GM18505 (cell line): ENCODE results near the gene ZNF764.
"Not testable (repeated sequence)": the region's sequence is repeated elsewhere in the genome, so short reads cannot be mapped to it uniquely, and the experiment has no call there.

Experiments used
- ATAC-seq: cut with Tn5 transposase; IDR thresholded peaks from one replicate; pipeline ENCODE4 v1.9.1; 2021; ENCODE audit not compliant: unreplicated experiment
- POLR2A ChIP-seq: IDR thresholded peaks from 4 replicates; pipeline ENCODE4 v1.6.1; 2011; ENCODE audit warnings: borderline replicate concordance; ENCODE audit not compliant: insufficient read depth, insufficient read length; ENCODE audit errors: extremely low read depth

The ZNF764 gene

DNA sequence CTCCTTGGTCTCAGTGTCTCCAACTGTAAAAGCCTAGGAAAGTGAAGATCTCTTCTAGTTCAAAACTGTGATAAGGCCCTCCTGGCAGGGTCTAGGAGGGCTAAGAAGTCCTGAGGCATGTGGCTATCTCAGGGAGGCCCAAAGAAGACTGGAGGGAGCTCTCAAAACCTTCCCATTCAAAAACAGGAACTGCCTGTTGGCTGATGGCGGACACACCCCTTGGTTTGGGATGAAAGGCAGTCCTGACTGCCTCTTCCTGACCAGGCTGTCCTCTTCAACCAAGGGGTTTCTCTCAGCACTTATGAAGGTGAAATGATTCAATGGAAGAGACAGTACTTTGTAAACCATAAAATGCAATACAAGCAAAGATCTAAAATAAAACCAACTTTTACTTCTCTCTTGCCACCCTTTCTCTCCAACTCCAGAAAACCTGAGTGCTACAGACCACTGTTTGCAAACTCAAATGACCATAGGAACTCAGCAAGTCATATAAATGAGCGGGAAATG lies 4.7 kb downstream of the ZNF764 start:
- no peak for TF ChIP-seq POLR2A

DNA sequence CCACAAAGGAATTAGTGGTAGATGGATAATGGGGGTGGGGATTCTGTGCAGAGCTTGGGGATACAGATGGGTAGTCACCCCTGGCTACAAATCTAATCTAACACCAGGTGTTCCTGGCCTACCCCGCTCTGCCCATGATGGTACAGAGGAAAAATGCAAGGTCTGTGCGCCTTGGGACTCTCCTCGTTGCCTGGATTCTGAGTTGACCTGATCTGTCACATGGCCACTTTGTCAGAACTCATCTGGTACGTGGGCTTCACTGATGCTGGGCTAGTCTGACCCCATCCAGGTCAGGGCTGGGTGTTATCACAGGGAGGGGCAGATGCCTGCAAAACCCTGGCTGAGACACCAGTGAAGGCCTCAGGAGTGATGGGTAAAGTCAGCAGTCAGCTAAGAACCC lies 5.2 kb downstream of the ZNF764 start:
- ATAC-seq = no peak
- no peak for TF ChIP-seq POLR2A

More for the DNA sequence above, 4.7 kb downstream of the ZNF764 start:
- no peak for ATAC-seq

DNA sequence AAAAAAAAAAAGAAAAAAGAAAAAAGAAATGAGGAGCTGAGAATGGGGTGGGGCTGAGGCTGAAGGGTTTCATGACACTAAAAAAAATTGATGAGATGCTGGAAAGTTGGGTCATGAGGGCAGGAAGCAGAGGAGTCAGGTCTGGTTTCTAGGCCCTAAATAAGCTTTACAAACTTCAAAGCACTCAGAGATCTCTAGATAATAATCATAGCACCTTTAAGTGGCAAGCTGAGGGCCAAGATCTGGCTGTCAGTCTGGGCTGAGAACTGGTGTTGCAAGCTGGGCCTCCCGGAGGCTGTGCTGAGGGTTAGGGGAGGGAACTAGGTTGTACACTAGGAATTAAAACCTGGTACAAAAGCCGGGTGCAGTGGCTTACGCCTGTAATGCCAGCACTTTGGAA lies 6.4 kb downstream of the ZNF764 start:
- no peak for TF ChIP-seq POLR2A
- ATAC-seq = no peak

DNA sequence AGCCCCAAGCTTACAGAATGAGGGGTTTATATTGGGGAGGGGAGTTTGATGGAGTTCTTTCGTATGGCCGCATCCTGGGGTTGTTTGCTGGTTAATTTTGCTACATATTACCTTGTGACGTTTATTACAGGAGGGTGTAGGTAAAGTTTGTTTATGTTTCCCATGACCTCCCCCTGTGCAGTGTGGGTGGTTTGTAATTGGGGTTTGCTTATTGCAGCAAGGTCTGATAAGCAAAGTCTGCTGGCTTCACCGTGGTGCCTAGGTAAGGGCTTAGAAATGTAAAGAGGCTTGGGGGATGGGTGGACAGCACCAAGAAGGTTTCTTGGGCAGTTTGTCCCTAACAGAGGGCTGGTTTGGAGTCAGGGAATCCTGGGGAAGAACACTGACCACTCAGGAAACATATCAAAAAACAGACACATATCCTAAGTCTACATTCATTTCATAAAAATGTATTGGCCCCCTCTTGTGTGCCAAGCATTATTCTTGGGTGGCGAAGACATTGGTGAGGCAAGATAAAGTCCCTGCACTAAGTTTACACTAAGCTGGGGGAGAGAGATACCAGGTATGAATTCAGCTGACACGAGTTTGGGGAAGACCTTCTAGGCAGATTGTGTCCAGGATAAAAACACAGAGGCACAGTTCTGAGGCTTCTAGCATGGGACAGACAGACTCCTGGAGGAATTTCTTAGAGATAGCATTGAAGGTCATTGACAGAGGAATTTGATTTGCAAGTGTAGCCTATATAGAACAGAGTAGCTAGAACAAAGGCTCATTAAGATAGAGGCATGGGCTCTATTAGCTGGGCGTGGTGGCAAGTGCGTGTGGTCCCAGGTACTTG lies 9.5 kb downstream of the ZNF764 start:
- no peak for ATAC-seq
- TF ChIP-seq POLR2A = no peak

DNA sequence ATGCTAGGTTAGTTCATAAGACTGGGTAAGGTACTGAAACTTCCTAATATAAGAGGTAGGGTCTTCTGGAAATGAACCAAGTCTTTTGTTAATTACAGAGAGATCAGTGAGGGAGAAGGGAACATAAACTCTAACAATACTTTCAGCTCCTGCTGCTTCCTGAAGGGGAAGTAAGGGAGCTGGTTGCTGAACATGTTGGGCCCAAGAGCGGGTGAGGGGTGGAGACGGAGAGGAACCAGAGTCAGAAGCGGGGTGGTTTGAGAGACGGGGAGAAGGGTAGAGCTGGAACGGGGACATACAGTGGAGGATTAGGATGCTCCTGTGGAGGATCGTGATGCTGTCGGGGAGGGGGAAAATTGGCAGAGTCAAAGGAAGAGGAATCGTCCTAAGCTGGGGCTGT lies 12.1 kb downstream of the ZNF764 start:
- no peak for ATAC-seq
- no peak for TF ChIP-seq POLR2A

DNA sequence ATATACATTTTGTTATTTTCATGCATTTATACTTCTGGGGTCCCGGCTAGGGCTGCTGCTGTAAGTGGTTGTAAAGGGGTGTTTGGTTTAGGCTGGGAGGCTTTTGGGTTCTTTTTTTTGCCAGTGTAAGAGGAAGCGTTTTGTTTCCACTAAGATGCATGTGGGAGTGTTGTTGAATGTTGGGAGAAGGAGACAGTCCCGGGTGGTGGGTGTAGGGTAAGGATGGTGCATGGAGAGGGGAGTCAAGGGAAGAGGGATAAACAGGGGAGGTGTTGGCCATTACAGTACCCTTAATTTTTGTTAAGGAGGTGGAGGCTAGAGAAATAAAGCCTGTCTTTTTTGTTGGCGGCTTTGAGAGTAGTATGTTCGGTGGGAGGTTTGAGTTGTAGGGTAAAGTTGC lies 15.1 kb downstream of the ZNF764 start:
- ATAC-seq = no peak
- TF ChIP-seq POLR2A = no peak

DNA sequence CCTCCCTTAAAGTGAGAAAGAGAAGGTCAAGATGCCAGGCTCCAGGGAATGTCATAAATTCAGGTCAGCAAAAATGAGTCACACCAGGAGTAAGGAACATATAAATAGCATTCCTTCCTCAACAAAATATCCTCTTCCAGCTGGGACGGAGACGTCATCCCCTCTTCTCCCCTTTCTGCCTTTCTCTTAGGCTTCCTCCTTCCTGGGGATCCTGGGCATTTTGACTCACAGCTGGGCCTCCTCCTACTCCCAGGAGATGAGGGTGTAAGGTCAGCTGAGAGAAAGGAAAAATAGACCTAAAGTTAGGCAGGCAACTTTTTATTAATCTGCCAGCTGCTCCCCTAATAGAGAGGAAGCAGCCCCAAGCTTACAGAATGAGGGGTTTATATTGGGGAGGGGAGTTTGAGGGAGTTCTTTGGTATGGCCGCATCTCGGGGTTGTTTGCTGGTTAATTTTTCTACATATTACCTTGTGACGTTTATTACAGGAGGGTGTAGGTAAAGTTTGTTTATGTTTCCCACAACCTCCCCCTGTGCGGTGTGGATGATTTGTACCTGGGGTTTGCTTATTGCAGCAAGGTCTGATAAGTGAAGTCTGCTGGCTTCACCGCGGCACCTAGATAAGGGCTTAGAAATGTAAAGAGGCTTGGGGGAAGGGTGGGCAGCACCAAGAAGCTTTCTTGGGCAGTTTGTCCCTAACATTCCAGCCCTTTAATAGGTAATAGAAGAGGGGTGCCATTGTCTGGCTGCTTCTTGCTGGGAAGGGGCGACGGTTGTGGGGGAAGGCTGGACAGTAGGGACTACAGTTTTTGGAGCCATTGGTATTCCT lies 16.5 kb downstream of the ZNF764 start:
- no peak for TF ChIP-seq POLR2A

DNA sequence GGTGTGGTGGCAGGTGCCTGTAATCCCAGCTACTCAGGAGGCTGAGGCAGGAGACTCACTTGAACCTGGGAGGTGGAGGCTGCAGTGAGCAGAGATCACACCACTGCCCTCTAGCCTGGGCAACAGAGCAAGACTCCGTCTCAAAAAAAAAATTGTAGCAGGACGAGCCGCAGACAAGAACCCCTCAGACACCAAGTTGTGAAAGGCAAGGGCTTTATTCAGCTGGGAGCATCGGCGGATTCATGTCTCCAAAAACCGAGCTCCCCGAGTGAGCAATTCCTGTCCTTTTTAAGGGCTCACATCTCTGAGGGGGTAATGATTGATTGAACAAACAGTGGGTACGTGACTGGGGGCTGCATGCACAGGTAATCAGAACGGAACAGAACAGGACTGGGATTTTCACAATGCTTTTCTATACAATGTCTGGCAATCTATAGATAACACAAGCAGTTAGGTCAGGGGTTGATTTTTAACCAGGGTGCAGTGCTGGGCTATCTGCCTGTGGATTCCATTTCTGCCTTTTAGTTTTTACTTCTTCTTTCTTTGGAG lies 17.2 kb downstream of the ZNF764 start:
- ATAC-seq = not testable (repeated sequence)

More for the DNA sequence above, 16.5 kb downstream of the ZNF764 start:
- no peak for ATAC-seq

DNA sequence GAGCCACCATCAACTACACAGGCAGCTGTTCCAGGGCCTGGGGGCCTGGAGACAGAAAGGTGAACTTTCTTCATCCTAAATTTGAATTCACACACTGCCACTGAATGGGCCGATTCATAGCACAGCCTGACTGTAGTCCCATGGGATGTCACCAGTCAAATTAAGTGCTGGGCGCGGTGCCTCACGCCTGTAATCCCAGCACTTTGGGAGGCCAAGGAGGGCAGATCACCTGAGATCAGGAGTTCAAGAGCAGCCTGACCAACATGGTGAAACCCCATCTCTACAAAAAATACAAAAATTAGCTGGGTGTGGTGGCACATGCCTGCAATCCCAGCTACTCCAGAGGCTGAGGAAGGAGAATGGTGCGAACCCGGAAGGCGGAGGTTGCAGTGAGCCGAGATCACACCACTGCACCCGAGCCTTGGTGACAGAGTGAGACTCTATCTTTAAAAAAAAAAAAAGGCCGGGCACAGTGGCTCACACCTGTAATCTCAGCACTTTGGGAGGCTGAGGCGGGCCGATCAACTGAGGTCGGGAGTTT lies 18.1 kb downstream of the ZNF764 start:
- ATAC-seq = not testable (repeated sequence)

DNA sequence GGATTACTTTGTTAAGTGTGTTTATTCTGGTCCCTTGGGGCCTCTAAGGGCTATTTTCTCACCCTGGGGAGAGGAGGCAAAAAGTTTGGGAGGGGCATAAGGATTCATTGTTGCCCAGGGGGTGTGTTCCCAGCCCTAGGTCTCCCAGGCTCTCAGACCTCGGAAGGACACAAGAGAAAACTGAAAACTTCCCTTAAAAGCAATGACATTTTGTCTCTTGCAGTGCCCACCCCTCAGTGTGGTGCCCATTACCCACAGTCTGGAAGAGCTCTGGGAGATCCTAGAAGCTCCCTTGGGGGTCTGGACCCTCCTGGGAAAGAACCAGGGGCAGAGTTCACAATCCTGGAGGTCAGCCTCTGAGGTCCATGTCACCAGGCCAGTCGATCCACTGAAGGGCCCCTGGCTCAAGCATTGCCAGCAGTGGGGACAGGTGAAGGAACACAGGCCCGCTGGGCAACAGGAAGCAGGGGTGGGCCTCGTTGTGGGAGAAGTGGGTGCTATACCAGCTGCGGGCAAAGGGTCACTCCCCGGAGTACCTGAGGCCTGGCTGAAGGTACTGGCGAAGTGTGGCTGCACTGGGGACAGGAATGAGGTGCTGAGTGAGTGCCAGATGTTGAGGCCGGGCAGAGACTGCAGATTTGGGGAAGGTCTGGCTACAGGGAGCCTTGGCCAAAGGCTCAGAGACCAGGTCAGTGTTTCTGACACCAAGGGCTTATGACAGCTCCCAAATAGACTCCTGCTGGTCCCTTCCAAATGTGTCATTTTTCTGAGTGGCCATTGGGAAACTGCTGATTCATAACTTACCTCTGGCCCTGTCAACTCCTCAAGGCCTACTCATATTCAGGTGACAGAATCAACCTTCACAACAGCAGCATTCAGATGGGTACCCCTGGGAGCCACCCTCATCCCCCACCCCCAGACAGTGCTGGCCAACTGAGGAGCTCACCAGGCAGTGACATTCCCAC lies 18.9 kb downstream of the ZNF764 start:
- no peak for TF ChIP-seq POLR2A
- no peak for ATAC-seq

DNA sequence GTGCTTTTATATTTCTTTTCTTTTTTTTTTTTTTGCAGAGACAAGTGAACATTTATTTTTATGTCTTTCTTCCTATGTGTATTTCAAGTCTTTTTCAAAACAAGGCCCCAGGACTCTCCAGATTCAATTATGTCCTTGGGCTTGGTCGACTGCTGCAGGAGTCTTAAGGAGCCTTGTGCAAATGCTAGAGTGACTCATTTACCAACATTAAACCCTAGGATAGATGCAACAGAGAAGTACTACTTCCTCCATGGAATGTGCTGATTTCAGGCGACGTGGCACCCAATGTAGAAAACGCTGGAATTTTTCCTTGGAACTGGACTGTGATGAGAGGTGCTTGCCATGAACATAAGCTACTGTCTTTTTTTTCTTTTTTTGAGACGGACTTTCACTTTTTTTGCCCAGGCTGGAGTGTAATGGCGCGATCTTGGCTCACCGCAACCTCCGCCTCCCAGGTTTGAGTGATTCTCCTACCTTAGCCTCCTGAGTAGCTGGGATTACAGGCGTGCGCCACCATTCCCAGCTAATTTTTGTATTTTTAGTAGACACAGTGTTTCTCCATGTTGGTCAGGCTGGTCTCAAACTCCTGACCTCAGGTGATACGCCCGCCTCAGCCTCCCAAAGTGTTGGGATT lies 21.7 kb downstream of the ZNF764 start:
- ATAC-seq = not testable (repeated sequence)

DNA sequence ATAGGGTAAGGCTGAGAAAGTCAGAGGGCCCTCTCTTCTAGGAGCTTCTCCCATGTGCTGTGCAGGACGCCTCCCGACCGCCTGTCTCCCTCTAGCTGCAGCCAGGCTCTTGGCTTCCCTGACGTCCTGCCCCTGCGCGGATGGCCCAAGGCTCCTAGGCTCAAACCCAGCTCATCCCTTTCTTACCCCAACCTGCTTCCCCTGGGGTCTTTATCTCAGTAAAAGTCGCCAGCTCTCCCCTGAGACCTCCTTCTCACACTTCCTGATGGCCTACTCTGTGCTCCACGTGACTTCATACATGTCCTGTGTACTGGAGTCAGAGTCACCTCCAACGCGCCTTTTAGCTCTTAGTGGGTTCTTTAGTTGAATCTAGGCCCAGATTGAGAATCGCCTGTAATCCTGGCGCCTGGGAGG lies 22.4 kb downstream of the ZNF764 start:
- ATAC-seq = peak; percentile 40
- TF ChIP-seq POLR2A = peak; percentile 55
